Activated naive CD4-positive, alpha-beta T cell treated with anti-CD3 and anti-CD28 coated beads for 36 hours (primary cell): ENCODE measurements around the gene PBX1. TPM values are rescaled to one million over a fixed set of nuclear protein-coding genes. Genes with fewer than 3 reads are reported as not detected.

Experiments
- CTCF ChIA-PET: fragments of 350-600 bp; sonication (Branson Sonifier 250); formaldehyde crosslinking; loops from one replicate; lab custom pipeline; 2021; ENCODE audit warnings: antibody characterized with exemption; lab: Charles Lee
- DNase-seq: peaks from one replicate; pipeline ENCODE4 v3.0.0-alpha.2; 2020
- H3K27ac Mint-ChIP-seq: one replicate; pipeline ENCODE4 v1.8.0; 2021; ENCODE audit warnings: mild to moderate bottlenecking, mixed read lengths
- H3K27me3 Mint-ChIP-seq: one replicate; pipeline ENCODE4 v1.8.0; 2021; ENCODE audit warnings: low read depth, mixed read lengths
- H3K36me3 Mint-ChIP-seq: one replicate; pipeline ENCODE4 v1.8.0; 2021; ENCODE audit warnings: low read depth, mixed read lengths
- H3K4me1 Mint-ChIP-seq: one replicate; pipeline ENCODE4 v1.8.0; 2021; ENCODE audit warnings: low read depth, mixed read lengths
- H3K4me3 Mint-ChIP-seq: one replicate; pipeline ENCODE4 v1.8.0; 2021; ENCODE audit warnings: mild to moderate bottlenecking, moderate library complexity, mixed read lengths
- H3K9me3 Mint-ChIP-seq: one replicate; pipeline ENCODE4 v1.8.0; 2021; ENCODE audit warnings: mixed read lengths
- intact Hi-C: fragments of 100-400 bp; cut with micrococcal nuclease; formaldehyde crosslinking; loops from one replicate; pipeline ENCODE4 v1.15.1; 2023
- total RNA-seq, 2 experiments: library from RNA; stranded (reverse); gene quantifications; one replicate each; pipeline ENCODE4 v1.2.3, GENCODE V29; 2021

The PBX1 gene
- total RNA-seq, 2 experiments from 2014 or later: 0.27 to 0.31 TPM

GRCh38 chr1:164617377-164618201 lies 58.6 kb downstream of the PBX1 start:
- Mint-ChIP-seq H3K4me1 (no peaks in the 10 kb centered on the region), H3K9me3 (no peaks in the 10 kb centered on the region), H3K36me3 (no peaks in the 10 kb centered on the region), H3K27ac (no peak overlapping the region), H3K27me3 (peaks cover 2% of the 10 kb centered on the region), H3K4me3 (no peak overlapping the region)
- no peak for DNase-seq
- intact Hi-C loops: no loop called here
- CTCF ChIA-PET: no interaction called here

GRCh38 chr1:164618202-164618564 lies 59.2 kb downstream of the PBX1 start:
- no peaks in the 10 kb centered on the region for H3K4me1 Mint-ChIP-seq
- H3K4me3 Mint-ChIP-seq: no peak overlapping the region
- H3K27ac Mint-ChIP-seq: no peak overlapping the region
- H3K27me3 Mint-ChIP-seq: peaks cover 2% of the 10 kb centered on the region
- no peak for DNase-seq
- no peaks in the 10 kb centered on the region for H3K9me3 Mint-ChIP-seq
- no peaks in the 10 kb centered on the region for H3K36me3 Mint-ChIP-seq
- intact Hi-C loops: no loop called here
- CTCF ChIA-PET: no interaction called here

GRCh38 chr1:164619006-164619784 lies 60.2 kb downstream of the PBX1 start:
- CTCF ChIA-PET: interaction anchor here (0.6 kb wide), 1 partner anchor 335 kb away, joined by 3 read pairs; no protein-coding TSS in a partner anchor
- Mint-ChIP-seq H3K4me1 (no peaks in the 10 kb centered on the region), H3K4me3 (no peak overlapping the region), H3K27me3 (peaks cover 2% of the 10 kb centered on the region), H3K36me3 (no peaks in the 10 kb centered on the region), H3K9me3 (no peaks in the 10 kb centered on the region), H3K27ac (no peak overlapping the region)
- no peak for DNase-seq
- intact Hi-C loops: no loop called here

- intact Hi-C loops: no loop called here
- peaks cover 3% of the 10 kb centered on the region for H3K27me3 Mint-ChIP-seq
- no peak for DNase-seq
- H3K36me3 Mint-ChIP-seq: no peaks in the 10 kb centered on the region
- no peak overlapping the region for H3K4me3 Mint-ChIP-seq
- H3K4me1 Mint-ChIP-seq: peaks cover 2% of the 10 kb centered on the region
- no peaks in the 10 kb centered on the region for H3K9me3 Mint-ChIP-seq
- no peak overlapping the region for H3K27ac Mint-ChIP-seq
- CTCF ChIA-PET: no interaction called here
These were observed 63.3 kb downstream of the PBX1 start for GRCh38 chr1:164622068-164622845.

GRCh38 chr1:164623805-164624204 lies 64.8 kb downstream of the PBX1 start:
- no peaks in the 10 kb centered on the region for H3K9me3 Mint-ChIP-seq
- H3K27ac Mint-ChIP-seq: no peak overlapping the region
- H3K4me1 Mint-ChIP-seq: peaks cover 2% of the 10 kb centered on the region
- intact Hi-C loops: no loop called here
- no peaks in the 10 kb centered on the region for H3K36me3 Mint-ChIP-seq
- H3K4me3 Mint-ChIP-seq: no peak overlapping the region
- CTCF ChIA-PET: no interaction called here
- H3K27me3 Mint-ChIP-seq: peaks cover 3% of the 10 kb centered on the region
- no peak for DNase-seq

GRCh38 chr1:164624400-164624799 lies 65.4 kb downstream of the PBX1 start:
- Mint-ChIP-seq H3K27ac (no peak overlapping the region), H3K27me3 (peaks cover 3% of the 10 kb centered on the region), H3K36me3 (no peaks in the 10 kb centered on the region), H3K9me3 (no peaks in the 10 kb centered on the region), H3K4me3 (no peak overlapping the region), H3K4me1 (peaks cover 2% of the 10 kb centered on the region)
- intact Hi-C loops: no loop called here
- CTCF ChIA-PET: no interaction called here
- no peak for DNase-seq

GRCh38 chr1:164625004-164625617 lies 66.1 kb downstream of the PBX1 start:
- no peak overlapping the region for H3K4me3 Mint-ChIP-seq
- no peaks in the 10 kb centered on the region for H3K9me3 Mint-ChIP-seq
- peaks cover 3% of the 10 kb centered on the region for H3K27me3 Mint-ChIP-seq
- H3K36me3 Mint-ChIP-seq: no peaks in the 10 kb centered on the region
- no peak overlapping the region for H3K27ac Mint-ChIP-seq
- H3K4me1 Mint-ChIP-seq: peaks cover 2% of the 10 kb centered on the region
- no peak for DNase-seq
- intact Hi-C loops: no loop called here
- CTCF ChIA-PET: interaction anchor here (0.7 kb wide), 1 partner anchor 24 kb away, joined by 3 read pairs; no protein-coding TSS in a partner anchor

- peaks cover 3% of the 10 kb centered on the region for H3K27me3 Mint-ChIP-seq
- H3K36me3 Mint-ChIP-seq: no peaks in the 10 kb centered on the region
- no peaks in the 10 kb centered on the region for H3K9me3 Mint-ChIP-seq
- H3K4me1 Mint-ChIP-seq: peaks cover 2% of the 10 kb centered on the region
- DNase-seq: no peak
- no peak overlapping the region for H3K4me3 Mint-ChIP-seq
- intact Hi-C loops: no loop called here
- CTCF ChIA-PET: interaction anchor here (0.7 kb wide), 1 partner anchor 514 kb away, joined by 3 read pairs; no protein-coding TSS in a partner anchor
- no peak overlapping the region for H3K27ac Mint-ChIP-seq
These were observed 69.8 kb downstream of the PBX1 start for GRCh38 chr1:164628772-164629171.

- peaks cover 2% of the 10 kb centered on the region for H3K4me1 Mint-ChIP-seq
- peaks cover 3% of the 10 kb centered on the region for H3K27me3 Mint-ChIP-seq
- no peaks in the 10 kb centered on the region for H3K36me3 Mint-ChIP-seq
- no peak overlapping the region for H3K27ac Mint-ChIP-seq
- DNase-seq: no peak
- no peaks in the 10 kb centered on the region for H3K9me3 Mint-ChIP-seq
- intact Hi-C loops: no loop called here
- CTCF ChIA-PET: no interaction called here
- H3K4me3 Mint-ChIP-seq: no peak overlapping the region
These were observed 71.0 kb downstream of the PBX1 start for GRCh38 chr1:164629971-164630370.

GRCh38 chr1:164630626-164631396 lies 71.8 kb downstream of the PBX1 start:
- Mint-ChIP-seq H3K27ac (no peak overlapping the region), H3K27me3 (peaks cover 3% of the 10 kb centered on the region), H3K4me1 (no peaks in the 10 kb centered on the region), H3K4me3 (no peak overlapping the region), H3K36me3 (no peaks in the 10 kb centered on the region), H3K9me3 (no peaks in the 10 kb centered on the region)
- intact Hi-C loops: no loop called here
- CTCF ChIA-PET: interaction anchor here (0.6 kb wide), 2 partner anchors 29 to 150 kb away, joined by 3 read pairs; no protein-coding TSS in a partner anchor
- DNase-seq: no peak

- no peaks in the 10 kb centered on the region for H3K27me3 Mint-ChIP-seq
- no peak for DNase-seq
- H3K27ac Mint-ChIP-seq: no peak overlapping the region
- no peaks in the 10 kb centered on the region for H3K9me3 Mint-ChIP-seq
- no peaks in the 10 kb centered on the region for H3K4me1 Mint-ChIP-seq
- CTCF ChIA-PET: no interaction called here
- no peaks in the 10 kb centered on the region for H3K36me3 Mint-ChIP-seq
- intact Hi-C loops: no loop called here
- no peak overlapping the region for H3K4me3 Mint-ChIP-seq
These were observed 72.8 kb downstream of the PBX1 start for GRCh38 chr1:164631751-164632150.
